Lung (tissue), 12 donors: ENCODE measurements around the gene PRPF38B. TPM values are rescaled to one million over a fixed set of nuclear protein-coding genes. Genes with fewer than 3 reads are reported as not detected.

Experiments used
- ATAC-seq: fragments of 200-7000 bp; cut with Tn5 transposase; one replicate; pipeline ENCODE4 v1.9.1; 2020; ENCODE audit warnings: moderate number of reproducible peaks; ENCODE audit not compliant: insufficient read depth, low FRiP score
- DNase-seq, 3 donors: peaks; one replicate each; pipeline ENCODE4 v3.0.0-alpha.2; 2013 to 2017
- H3K27ac ChIP-seq, 2 donors: one replicate each; pipeline ENCODE4 v1.5.1; 2013; ENCODE audit warnings: mild to moderate bottlenecking in 2 of 2, moderate library complexity in 2 of 2, control low read depth in 1 of 2, inconsistent platforms in 1 of 2, low read depth in 1 of 2, low read length in 1 of 2
- H3K27me3 ChIP-seq, 3 donors: one replicate each; pipeline ENCODE4 v1.5.1; 2013; ENCODE audit warnings: low read length in 2 of 3; ENCODE audit not compliant: control insufficient read depth in 3 of 3, insufficient read depth in 3 of 3
- H3K36me3 ChIP-seq, 4 donors: one replicate each; pipeline ENCODE4 v1.5.1; 2013; ENCODE audit warnings: low read length in 4 of 4, mild to moderate bottlenecking in 1 of 4, moderate library complexity in 1 of 4; ENCODE audit not compliant: control insufficient read depth in 4 of 4, insufficient read depth in 4 of 4
- H3K4me1 ChIP-seq, 5 donors: one replicate each; pipeline ENCODE4 v1.5.1; 2013; ENCODE audit warnings: low read length in 5 of 5, mild to moderate bottlenecking in 2 of 5, moderate library complexity in 1 of 5; ENCODE audit not compliant: control insufficient read depth in 5 of 5, insufficient read depth in 5 of 5
- H3K4me3 ChIP-seq: one replicate; pipeline ENCODE4 v1.5.1; 2013; ENCODE audit warnings: mild to moderate bottlenecking, control low read depth, moderate library complexity
- H3K9ac ChIP-seq, 2 donors: one replicate each; pipeline ENCODE4 v1.5.1; 2013; ENCODE audit warnings: low read length in 2 of 2, control low read depth in 1 of 2; ENCODE audit not compliant: insufficient read depth in 1 of 2
- H3K9me3 ChIP-seq, 4 donors: one replicate each; pipeline ENCODE4 v1.5.1; 2013; ENCODE audit warnings: low read length in 3 of 4, mild to moderate bottlenecking in 1 of 4, moderate library complexity in 1 of 4; ENCODE audit not compliant: control insufficient read depth in 4 of 4, insufficient read depth in 3 of 4
- CTCF ChIP-seq: IDR thresholded peaks from 2 replicates; pipeline ENCODE4 v1.5.1; 2012; ENCODE audit warnings: mild to moderate bottlenecking; ENCODE audit errors: control extremely low read depth, extremely low read depth
- WGBS, 2 donors: extraction: QIAGEN DNeasy Blood & Tissue Kit; methylation state at CpG; one replicate each; pipeline ENCODE4 v1.1.7; 2013; 5-methylcytosine and 5-hydroxymethylcytosine counted together
- polyA plus RNA-seq, 2 donors: library from polyadenylated mRNA; stranded (reverse); fragments of 200-250 nt; gene quantifications; one replicate each; pipeline ENCODE4 v1.2.1, GENCODE V29; 2013
- total RNA-seq, 2 donors: library from RNA; depleted of rRNA in 1 of 2; stranded (reverse); fragments of >200 nt in 1 of 2; gene quantifications; one replicate each; pipeline ENCODE4 v1.2.1, GENCODE V29; 2014 to 2021
- donor health status: control.
- donor health status: control.
- donor health status: Bipolar disorder and iron deficiency.
- donor health status: healthy.
- donor health status: DM: yes; HTN: yes; CAD: no.

Gene PRPF38B
- total and polyA plus RNA-seq, 4 donors: 26.8 to 38.3 (median 29.8) TPM

GRCh38 chr1:108732398-108732797 lies 40.3 kb downstream of the PRPF38B start:
- WGBS, 2 donors: 92 to 100% methylated on average over 1 of the region's 1 CpG
- H3K4me3 ChIP-seq: no peak overlapping the region
- DNase-seq (no peak), ATAC-seq (no peak)
- H3K9me3 ChIP-seq: no peaks in the 10 kb centered on the region
- H3K27me3 ChIP-seq: no peaks in the 10 kb centered on the region
- H3K27ac ChIP-seq: no peak overlapping the region
- no peaks in the 10 kb centered on the region for H3K36me3 ChIP-seq
- TF ChIP-seq CTCF: no peak
- no peaks in the 10 kb centered on the region for H3K4me1 ChIP-seq
- no peak overlapping the region for H3K9ac ChIP-seq

GRCh38 chr1:108734171-108734865 lies 42.2 kb downstream of the PRPF38B start:
- TF ChIP-seq CTCF: no peak
- Histone ChIP-seq H3K27me3 (no peaks in the 10 kb centered on the region), H3K27ac (no peak overlapping the region), H3K9me3 (no peaks in the 10 kb centered on the region), H3K4me1 (no peaks in the 10 kb centered on the region), H3K4me3 (no peak overlapping the region), H3K9ac (no peak overlapping the region), H3K36me3 (no peaks in the 10 kb centered on the region)
- no peak for ATAC-seq
- no peak for DNase-seq
- WGBS, 2 donors: 95 to 96% methylated on average over 1 of the region's 1 CpG

GRCh38 chr1:108742253-108742652 lies 50.1 kb downstream of the PRPF38B start:
- no peak for DNase-seq
- no peak for ATAC-seq
- WGBS, 2 donors: 83 to 90% methylated on average over 6 of the region's 6 CpGs
- H3K27ac ChIP-seq: no peak overlapping the region
- no peaks in the 10 kb centered on the region for H3K4me1 ChIP-seq
- no peak overlapping the region for H3K4me3 ChIP-seq
- H3K36me3 ChIP-seq: no peaks in the 10 kb centered on the region
- no peak for TF ChIP-seq CTCF
- no peak overlapping the region for H3K9ac ChIP-seq
- no peaks in the 10 kb centered on the region for H3K27me3 ChIP-seq
- no peaks in the 10 kb centered on the region for H3K9me3 ChIP-seq

- H3K27me3 ChIP-seq: no peaks in the 10 kb centered on the region
- TF ChIP-seq CTCF: no peak
- H3K4me3 ChIP-seq: no peak overlapping the region
- peak overlapping the region in 1 of 2 donors; percentile 73 for H3K9ac ChIP-seq
- 44 to 47% methylated on average over 3 of the region's 3 CpGs for WGBS, 2 donors
- peaks cover 0 to 3% (median 0%) of the 10 kb centered on the region in 4 donors for H3K36me3 ChIP-seq
- peaks cover 0 to 8% (median 4%) of the 10 kb centered on the region in 5 donors for H3K4me1 ChIP-seq
- H3K9me3 ChIP-seq: no peaks in the 10 kb centered on the region
- no peak for DNase-seq
- ATAC-seq: no peak
- peak overlapping the region; percentile 26 to 50 for H3K27ac ChIP-seq
Observed at GRCh38 chr1:108745980-108746381, 53.9 kb downstream of the PRPF38B start.
